Ishikawa (cell line): Measurements from ENCODE around the gene CRB1.

Experiments used
- CREB1 ChIP-seq: IDR thresholded peaks from 2 replicates; pipeline ENCODE4 v1.6.1; 2012; ENCODE audit warnings: low read depth
- EP300 ChIP-seq: IDR thresholded peaks from 2 replicates; pipeline ENCODE4 v1.6.1; 2012; ENCODE audit warnings: borderline replicate concordance
- MAX ChIP-seq: IDR thresholded peaks from 2 replicates; pipeline ENCODE4 v1.6.1; 2012
- YY1 ChIP-seq: IDR thresholded peaks from 2 replicates; pipeline ENCODE4 v1.6.1; 2012; ENCODE audit warnings: low read depth
- ZBTB7A ChIP-seq: IDR thresholded peaks from 2 replicates; pipeline ENCODE4 v1.6.1; 2012; ENCODE audit warnings: low read depth

DNA sequence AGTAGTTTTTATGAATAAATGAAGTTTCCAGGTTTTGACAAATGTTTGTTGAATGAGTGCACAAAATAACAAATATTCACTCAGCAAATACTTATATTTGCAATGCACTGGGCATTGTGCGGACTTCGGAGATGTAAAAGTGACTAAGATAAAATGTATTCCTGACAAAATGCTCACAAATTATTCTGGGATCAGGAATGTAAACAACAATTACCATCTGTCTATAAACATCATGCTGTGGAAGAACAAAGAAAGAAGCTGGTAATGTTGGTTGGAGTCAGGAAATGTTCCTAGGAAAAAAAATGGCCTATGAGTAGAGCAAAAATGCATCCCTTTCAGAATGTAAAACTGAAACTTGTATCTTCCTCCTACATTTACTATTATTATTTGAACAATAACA, 68.5 kb downstream of the CRB1 start:
- no peak for TF ChIP-seq EP300
- no peak for TF ChIP-seq YY1
- TF ChIP-seq CREB1 = no peak
- TF ChIP-seq MAX = no peak
- TF ChIP-seq ZBTB7A = no peak
